GM18858 (cell line): ENCODE measurements around the gene SUCLG2.
"Not testable (repeated sequence)": the region's sequence is repeated elsewhere in the genome, so short reads cannot be mapped to it uniquely, and the experiment has no call there.

ENCODE experiments used
- ATAC-seq: cut with Tn5 transposase; IDR thresholded peaks from one replicate; pipeline ENCODE4 v1.9.1; 2021; ENCODE audit not compliant: unreplicated experiment

SUCLG2 gene

DNA sequence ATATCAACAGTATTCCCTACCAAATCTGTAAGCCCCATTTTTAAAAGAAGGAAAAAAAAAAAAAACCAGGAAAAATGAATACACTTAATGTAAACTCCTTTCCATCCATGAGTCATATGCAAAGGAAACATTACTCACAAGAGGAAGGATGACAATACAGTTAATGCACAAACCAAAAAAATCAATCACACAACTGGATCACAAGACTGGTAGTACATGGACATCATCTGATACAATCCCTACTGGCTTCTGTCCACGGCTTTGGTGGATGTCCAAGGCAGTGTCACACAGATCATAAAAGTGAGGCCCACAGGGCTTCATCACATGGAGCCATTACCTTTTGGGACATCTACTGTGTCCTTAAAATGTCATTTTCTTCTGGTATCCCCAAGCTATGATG is 44.0 kb downstream of the SUCLG2 start:
- no peak for ATAC-seq

DNA sequence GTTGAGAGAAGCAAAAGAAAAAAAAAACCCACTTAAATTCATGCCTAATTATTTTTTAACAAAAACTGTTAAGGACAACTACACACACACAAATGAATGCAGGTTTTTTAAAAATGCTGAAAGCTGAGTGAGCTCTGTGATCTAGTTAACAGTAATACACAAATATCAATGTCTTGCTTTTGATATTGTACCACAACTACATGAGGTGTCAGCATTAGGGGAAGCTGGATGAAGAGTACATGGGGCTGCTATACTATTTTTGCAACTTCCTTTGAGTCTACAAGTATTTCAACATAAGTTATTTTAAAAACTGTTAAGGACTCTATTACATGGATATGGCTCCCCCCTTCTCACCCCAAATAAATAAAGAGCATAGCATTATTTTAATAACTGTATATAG is 44.7 kb downstream of the SUCLG2 start:
- no peak for ATAC-seq

DNA sequence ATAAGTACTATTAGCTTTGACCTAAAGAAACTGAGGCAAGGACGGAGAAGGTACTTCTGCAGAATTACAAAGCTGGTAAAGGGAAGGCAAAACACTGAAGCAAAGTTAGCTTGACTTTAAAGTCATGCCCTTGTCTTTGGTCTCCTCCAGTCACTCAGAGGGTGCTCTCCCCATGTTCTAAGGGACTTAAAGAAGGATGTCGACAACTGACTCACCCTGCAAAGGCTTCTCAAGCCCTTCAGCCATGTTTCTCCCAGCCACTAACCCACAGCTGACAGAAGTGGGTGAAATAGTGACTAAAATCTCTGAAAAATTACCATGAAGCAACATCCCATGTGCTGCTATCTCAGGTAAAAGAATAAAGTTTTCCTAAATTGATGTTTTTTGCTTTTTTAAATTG is 46.4 kb downstream of the SUCLG2 start:
- ATAC-seq = no peak

DNA sequence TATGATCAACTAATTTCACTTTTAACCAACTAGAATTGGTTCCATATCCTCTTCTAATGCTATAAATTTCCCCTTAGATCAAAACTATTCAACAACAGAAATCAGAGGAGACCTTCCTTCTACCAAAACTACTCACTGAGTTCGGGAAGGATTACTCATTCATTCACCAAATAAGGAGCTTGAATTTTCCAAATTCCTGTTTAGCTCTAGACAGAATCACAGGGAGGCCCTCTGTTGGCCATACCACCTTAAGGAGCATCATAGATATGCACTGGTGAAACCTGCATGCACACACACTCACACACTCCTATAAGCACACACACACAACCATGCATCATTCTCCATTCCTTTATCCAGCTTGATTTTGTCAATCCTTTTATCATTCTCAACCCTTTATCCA is 49.0 kb downstream of the SUCLG2 start:
- no peak for ATAC-seq

DNA sequence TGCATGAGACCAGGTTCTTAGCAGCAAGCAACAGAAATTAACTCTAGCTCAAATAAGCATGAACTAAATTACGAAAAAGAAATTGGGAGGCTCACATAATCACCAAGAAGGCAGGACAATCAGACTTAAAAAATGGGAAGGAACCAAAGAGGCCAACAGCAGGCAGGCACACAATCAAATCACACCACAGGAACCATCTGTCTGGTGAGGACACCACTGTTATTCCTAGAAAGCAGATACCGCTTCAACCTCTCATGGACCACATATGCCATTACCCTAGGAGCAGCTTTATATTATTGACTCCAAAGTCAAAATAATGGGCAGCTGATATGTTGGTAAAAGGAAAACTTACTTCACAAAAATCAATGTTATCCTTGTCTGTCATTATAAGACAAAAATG is 51.6 kb downstream of the SUCLG2 start:
- no peak for ATAC-seq

DNA sequence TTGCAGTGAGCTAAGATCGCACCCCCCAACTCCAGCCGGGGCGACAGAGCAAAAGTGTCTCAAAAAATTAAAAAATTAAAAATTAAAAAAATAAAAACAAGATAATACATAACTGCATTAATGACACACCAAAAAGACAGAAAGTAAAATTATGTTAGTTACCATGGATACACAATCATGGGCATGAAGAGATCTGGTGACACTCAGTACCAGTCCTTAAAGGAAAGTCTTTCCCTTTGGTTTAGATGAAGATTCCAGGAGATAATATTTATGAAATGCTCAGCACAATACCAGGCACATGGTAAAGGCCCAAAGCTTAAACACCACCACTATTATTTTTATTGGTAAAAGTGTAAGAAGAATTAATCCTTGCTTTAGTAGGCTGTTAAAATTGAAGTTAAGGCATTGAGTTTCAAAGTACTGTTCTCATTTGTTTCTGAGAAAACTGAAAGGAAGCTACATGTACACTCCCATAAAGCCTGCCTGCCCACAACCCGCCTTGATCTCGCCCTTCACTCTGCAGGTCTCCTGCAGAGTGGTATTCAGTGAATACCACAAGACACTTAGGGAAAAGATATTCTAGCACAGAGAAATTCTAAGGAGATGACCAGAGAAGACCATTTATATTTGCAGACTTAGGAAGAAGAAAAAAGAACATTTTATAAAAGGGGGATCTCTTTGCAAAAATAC is 52.3 kb downstream of the SUCLG2 start:
- no peak for ATAC-seq

DNA sequence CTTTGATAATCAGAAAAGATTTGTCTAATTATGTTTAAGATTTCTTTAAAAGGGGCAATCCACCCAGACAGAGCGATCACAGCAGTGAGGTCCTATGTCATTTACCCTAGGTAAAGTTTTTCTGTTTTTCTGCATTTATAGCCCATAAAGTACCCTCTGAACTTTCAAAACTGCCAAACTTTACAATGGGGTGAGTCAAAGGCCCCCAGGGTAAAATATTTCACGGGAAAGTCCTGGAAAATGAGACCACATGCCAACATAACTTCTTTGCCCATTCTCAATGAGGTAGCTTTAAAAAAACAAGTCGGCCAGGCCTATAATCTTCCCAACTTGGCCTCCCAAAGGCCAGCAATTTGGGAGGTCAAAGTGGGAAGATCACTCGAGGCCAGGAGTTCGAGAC is 53.0 kb downstream of the SUCLG2 start:
- ATAC-seq = no peak

DNA sequence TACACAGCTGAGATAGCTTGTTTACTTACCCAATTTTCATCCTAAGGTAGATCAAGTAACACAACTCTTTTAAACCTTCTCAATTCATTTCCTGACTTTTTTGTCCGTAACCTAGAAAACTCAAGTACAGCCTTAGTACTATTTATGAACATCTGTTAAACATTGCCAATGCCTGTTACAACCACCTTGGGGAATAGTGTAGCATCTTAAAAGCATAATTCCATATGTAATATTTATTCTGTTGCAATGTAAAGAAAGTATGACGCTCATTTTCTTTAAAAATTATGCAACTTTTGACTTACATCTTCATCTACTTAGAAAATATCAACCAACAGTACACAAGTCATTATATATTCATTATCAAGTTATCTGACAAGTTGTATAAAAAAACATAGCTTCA is 54.6 kb downstream of the SUCLG2 start:
- ATAC-seq = no peak

DNA sequence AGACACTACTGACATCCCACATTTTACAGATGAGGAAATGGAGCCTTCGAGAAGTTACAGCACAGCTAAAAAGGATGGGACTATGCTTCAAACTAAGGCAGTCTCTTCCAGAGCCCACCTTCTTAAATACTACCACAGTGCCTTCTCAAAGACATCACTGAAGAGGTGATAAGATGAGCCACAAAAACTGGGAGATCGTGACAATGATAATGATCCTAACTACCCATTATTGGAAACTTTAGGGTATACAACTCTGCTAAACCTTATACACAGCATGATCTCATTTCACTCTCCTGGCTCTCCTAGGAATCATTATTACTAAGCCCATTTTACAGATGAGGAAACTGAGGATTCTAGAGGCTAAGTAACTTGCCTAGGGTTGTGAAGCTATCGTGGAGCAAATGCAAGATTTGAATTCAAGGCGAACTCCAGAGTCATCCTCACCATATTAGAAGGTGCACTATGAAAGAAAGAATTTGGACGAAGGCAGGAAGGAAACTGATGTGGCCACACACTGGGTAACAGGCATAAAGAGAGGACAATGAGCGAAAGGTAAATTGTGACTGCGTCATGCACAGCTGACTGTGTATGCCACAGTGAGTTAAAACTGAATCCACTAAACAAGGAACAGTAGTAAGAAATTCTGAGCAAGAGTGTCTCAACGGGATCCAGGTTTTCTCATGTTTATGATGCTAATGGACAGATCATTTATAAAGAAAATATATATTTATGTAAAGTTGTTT is 55.4 kb downstream of the SUCLG2 start:
- ATAC-seq = no peak

DNA sequence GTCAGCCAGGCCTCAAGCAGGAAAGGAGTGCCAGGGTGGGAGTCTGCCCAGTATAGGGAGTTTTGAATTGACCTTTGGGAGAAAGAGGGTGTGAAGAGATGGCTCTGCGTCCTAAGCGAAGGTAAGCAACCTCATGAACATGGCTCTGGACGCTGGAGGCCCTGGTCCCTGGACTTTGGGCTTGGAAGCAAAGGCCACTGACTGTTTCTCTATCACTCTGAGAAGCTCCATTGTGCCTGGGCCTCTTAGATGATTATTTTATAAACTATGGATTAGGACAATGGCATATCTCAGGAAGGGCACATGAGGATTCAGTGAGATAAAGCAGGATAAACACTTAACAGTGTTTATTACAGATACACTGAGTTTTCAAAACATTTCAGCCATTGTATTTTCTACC is 59.0 kb downstream of the SUCLG2 start:
- ATAC-seq = no peak

DNA sequence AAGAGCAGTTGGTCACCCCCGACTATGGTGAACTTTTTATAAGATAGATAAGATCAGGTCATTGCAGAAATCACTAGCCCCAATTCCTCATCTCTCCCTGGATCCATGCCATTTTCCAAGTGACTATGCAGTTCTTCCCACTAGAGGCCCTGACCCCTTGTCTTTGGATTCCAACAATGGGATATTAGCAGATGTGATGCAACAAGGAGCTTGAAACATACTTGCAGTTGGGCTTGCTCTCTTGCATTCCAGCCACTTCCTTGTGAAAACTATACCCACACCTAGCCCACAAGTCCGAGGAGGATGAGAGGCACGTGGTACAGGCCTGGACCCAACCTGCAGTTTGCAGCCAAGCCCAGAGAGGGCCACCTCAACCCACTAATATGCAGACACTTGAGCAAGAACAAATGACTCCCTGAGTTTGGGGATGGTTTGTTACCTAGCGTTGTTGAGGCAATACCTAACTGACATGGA is 60.6 kb downstream of the SUCLG2 start:
- no peak for ATAC-seq

DNA sequence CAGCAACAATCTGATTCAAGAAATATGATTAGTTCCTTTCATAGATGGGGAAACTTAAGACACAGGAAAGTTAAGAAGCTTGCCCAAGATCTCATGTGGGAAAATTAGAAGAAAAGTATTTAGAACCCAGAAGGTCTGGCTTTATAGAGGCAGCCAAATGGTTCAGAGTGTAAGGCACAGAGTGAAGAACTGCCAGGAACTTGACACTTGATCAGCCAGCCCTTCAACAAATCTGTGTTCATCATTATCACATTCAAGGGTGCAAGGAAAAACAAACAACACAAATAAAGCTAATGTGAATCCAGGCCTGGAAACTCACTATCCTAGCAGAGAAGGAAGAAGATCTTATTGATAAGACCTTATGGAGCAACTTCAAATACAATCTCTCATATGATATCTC is 62.4 kb downstream of the SUCLG2 start:
- ATAC-seq = no peak

DNA sequence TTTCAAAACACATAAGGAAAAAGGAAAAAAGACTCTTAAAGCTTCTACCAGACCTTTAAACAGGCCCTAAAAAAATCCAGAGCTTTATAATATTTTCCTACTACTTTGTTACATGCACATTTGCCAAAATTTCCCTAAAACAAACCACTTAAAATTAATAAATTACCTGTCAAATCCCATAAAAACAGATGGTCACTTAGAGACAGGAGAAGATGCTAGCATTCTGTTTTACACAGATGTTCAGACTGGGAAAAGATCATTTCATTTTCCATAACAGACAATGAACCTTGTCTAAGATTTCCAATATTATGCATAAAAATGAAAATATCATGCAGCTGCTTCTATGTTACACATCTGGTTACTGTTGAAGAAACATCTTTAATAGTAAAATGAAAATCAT is 66.6 kb downstream of the SUCLG2 start:
- no peak for ATAC-seq

DNA sequence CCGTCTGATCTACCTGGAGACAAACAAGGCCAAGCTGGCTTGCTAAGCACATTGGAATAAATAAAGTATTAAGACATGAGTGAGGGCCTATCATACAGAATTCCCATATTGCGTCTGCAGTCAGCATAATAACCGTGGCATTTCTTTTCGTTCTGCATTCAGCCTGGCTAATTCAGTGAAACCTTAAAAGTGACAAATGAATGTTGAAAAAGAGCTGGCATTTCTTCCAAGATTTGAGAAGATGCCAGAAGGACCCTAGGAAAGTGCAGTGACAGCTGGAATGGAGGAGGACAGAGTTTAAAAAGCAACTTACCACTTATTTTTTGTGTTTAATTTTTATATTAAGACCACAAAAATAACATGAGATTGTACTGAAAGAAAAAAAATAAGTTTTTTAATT is 67.1 kb downstream of the SUCLG2 start:
- ATAC-seq = no peak

DNA sequence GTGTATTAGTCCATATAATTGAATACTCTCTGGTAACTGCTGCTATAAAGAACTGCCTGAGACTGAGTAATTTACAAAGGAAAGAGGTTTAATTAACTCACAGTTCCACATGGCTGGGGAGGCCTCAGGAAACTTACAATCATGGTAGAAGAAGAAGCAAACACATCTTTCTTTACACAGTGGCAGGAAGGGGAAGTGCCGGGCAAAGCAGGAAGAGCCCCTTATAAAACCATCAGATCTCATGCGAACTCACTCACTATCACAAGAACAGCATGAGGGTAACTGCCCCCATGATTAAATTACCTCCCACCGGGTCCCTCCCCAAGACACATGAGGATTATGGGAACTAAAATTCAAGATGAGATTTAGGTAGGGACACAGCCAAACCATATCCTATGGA is 69.8 kb downstream of the SUCLG2 start:
- ATAC-seq = not testable (repeated sequence)

DNA sequence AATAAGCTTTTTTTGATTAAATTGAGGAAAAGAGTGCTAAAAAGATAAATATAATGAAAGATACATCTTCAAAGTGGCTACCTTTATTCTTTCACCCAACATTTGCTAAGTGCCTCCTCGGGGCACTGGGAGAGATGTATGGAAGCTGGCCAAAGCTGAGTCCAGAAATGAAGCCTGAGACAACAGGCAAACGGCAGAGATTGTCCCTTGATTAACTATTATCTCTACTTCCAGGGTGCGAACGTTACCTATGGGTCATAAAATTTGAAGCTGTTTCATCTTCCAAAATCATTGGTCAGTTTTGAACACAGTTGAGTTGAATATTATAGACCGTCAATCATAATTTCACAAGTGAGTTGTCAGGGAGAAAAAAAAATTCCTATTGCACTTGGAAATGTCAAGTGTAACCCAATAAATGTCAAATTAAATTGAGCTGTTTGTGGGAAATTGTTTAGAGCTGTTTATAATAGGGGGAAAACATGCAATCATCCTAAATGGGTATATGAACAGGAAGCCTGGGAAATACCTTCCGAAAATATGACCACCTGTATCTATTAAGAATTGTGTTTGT is 73.9 kb downstream of the SUCLG2 start:
- no peak for ATAC-seq

DNA sequence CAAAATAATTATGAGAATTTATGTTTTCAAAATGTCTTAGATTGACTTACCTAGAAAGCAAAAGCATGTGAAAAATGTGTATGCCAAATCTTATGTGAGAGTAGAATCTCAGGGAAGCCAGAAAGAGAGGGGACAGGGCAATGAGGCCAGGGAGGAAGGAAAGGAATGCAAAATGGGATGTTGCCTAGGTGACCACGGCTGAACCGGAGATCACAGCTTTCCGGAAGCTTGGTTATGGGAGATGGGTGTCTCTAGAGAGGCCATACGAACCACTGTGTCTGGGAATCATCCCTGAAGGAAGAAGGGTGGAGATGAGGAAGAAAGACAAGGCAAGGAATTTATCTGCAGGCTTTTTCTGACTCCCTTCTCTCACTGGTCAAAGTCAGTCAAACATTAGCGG is 76.0 kb downstream of the SUCLG2 start:
- ATAC-seq = no peak

DNA sequence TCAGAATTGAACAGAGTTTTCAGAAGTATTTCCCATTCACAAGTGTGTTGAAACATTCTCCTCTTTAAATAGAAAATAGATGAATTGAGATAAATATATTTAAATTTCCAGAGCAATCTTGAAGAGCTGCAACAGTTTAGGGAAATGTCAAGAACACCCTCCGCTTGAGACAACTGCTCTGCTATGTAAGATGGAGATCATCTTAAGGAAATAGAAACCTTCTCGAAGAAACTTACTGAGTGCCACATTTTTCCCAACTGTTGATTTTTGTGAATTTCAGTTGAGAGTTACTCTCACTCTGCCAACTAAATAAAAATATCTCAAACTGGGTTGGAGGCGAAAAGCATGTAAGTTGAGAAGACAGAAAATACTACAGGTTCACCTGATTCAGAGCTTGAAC is 78.0 kb downstream of the SUCLG2 start:
- ATAC-seq = no peak

DNA sequence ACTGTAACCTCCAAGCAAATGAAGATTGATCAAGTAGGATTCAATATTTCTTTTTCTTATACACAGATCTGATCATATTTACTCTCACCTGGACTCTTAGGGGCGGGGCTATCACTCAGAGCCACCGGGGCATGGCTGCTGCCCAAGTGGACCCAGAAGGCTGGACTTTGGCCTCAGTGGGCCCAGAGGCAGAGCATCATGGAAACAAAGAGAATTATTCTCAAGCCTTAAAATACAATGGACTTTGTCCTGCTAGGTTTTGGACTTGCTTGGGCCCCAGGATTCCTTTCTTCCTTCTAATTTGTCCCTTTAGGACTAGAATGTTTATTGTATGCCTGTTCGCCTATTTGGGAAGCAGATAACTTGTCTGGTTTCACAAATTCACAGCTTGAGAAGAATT is 85.1 kb downstream of the SUCLG2 start:
- no peak for ATAC-seq

DNA sequence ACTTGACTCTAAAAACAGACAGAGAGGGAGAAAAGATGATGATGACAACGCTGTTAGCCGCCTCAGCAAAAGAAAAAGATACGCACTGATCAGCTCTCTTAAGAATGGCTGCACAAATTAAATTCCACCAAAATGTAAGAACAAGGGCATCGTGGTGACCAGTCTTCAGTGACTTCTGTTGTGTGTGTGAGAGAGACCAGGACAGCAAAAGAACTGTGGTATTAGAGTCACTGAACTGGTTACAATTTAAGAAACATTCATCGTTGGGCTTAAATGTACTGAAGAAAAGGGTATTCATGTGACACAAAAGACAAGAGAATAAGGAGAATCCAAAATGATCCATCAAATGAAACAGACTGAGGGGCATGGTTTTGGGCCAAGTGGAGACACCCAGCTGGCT is 86.5 kb downstream of the SUCLG2 start:
- no peak for ATAC-seq

DNA sequence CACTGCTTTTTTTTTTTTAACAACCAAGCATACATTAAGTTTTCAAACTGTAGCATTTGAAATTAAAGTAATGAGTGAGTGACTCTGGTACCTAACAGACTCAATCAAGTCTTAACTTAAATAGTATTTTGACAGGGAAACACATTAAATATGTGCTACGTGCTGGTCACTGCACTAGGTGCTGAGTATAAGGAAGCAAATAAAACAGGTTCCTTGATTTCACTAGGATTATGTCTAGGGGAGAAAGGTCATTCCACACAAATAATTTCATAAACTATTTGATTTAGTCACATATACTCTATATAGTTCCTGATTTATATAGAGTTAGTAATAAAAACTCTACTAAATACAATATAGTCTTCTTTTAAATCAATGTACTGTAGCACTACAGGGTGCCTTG is 89.4 kb downstream of the SUCLG2 start:
- no peak for ATAC-seq

DNA sequence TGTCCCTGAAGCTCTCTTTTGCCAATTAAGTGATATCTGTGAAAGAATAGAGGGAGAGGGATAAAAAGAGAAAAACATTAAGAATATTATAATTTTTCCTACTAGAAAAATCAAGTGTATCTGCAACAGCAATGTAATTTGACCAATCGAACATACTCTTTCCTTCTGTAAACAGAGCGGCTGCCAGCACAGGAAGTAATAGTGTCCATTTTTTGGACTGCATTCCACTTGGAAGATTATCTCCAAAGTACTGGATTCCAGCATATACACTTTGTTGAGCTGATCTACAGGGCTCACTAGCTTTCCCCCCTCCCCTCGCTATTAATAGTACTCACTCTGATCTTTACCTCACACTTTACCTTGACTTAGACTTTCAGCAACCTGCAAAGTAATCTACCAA is 90.4 kb downstream of the SUCLG2 start:
- no peak for ATAC-seq
